Endothelial cell of umbilical vein (primary cell): Measurements from ENCODE around the gene ZNF438. TPM values are rescaled to one million over a fixed set of nuclear protein-coding genes. Genes with fewer than 3 reads are reported as not detected.

Source experiments
- BruUV-seq: library from RNA; stranded (reverse); fragments of 400-500 nt; replicated peaks from 2 replicates; lab custom pipeline; 2021; lab: Mats Ljungman, UMichigan
- CTCF ChIA-PET: fragments of 300-600, 350-600 bp; sonication (Branson Sonifier 250); formaldehyde crosslinking; loops from one replicate; lab custom pipeline; 2021; ENCODE audit warnings: antibody characterized with exemption, inconsistent platforms; lab: Charles Lee
- POLR2A ChIA-PET: fragments of 300-600, 350-600 bp; sonication (Branson Sonifier 250); formaldehyde crosslinking; loops from one replicate; lab custom pipeline; 2021; ENCODE audit warnings: antibody characterized with exemption, inconsistent platforms; lab: Charles Lee
- DNase-seq: peaks from one replicate; pipeline ENCODE4 v3.0.0-alpha.2; 2011; ENCODE audit warnings: low read depth, low spot score
- FAIRE-seq: peaks from 2 replicates; lab custom pipeline; 2011; peaks lifted over from hg19 to GRCh38; lab: Jason Lieb, UNC
- H2AFZ ChIP-seq: 2 replicates; pipeline ENCODE4 v1.6.0; 2012; ENCODE audit warnings: low read depth, low read length, control low read depth, inconsistent platforms
- H3K27ac ChIP-seq: 2 replicates; pipeline ENCODE4 v1.5.1; 2011; ENCODE audit warnings: low read depth, mild to moderate bottlenecking, control low read depth, low read length, moderate library complexity; ENCODE audit not compliant: insufficient read depth
- H3K27me3 ChIP-seq, 2 experiments: 2 replicates each; pipeline versions ENCODE4 v1.6.0 to v1.6.1; 2011; ENCODE audit warnings: low read length in 2 of 2, mixed read lengths in 1 of 2; ENCODE audit not compliant: control insufficient read depth in 2 of 2, insufficient read depth in 2 of 2
- H3K36me3 ChIP-seq, 2 experiments: 2 replicates in 1 of 2; 3 replicates in 1 of 2; pipeline ENCODE4 v1.5.1; 2011; ENCODE audit warnings: low read length in 2 of 2, mild to moderate bottlenecking in 1 of 2, moderate library complexity in 1 of 2; ENCODE audit not compliant: control insufficient read depth in 2 of 2, insufficient read depth in 2 of 2; ENCODE audit errors: extremely low read depth in 1 of 2
- H3K4me1 ChIP-seq: 3 replicates; pipeline ENCODE4 v1.5.1; 2011; ENCODE audit warnings: mild to moderate bottlenecking, low read length; ENCODE audit not compliant: control insufficient read depth, insufficient read depth; ENCODE audit errors: extremely low read depth
- H3K4me2 ChIP-seq: 2 replicates; pipeline ENCODE4 v1.6.1; 2011; ENCODE audit warnings: low read length, control low read depth, mixed read lengths; ENCODE audit not compliant: insufficient read depth
- H3K4me3 ChIP-seq, 3 experiments: fragments of 200-600 bp in 1 of 3; sonication (generic), shearing (Covaris generic) in 1 of 3; replicated peaks in 1 of 3; 2 replicates each; pipeline ENCODE4 v1.5.1; 2011 to 2016; ENCODE audit warnings: control low read depth in 3 of 3, low read length in 3 of 3, mild to moderate bottlenecking in 2 of 3, inconsistent platforms in 1 of 3, low read depth in 1 of 3, moderate library complexity in 1 of 3; ENCODE audit not compliant: insufficient read depth in 1 of 3
- H3K79me2 ChIP-seq: 2 replicates; pipeline ENCODE4 v1.6.0; 2012; ENCODE audit warnings: low read length, inconsistent platforms; ENCODE audit not compliant: control insufficient read depth, insufficient read depth
- H3K9ac ChIP-seq: replicated peaks from 2 replicates; pipeline ENCODE3; 2011; ENCODE audit warnings: low read length, control low read depth; ENCODE audit not compliant: insufficient read depth; ENCODE audit errors: extremely low read depth
- H3K9me1 ChIP-seq: replicated peaks from 3 replicates; pipeline ENCODE4 v1.6.0; 2011; ENCODE audit warnings: mild to moderate bottlenecking, low read length; ENCODE audit not compliant: control insufficient read depth, insufficient read depth; ENCODE audit errors: extremely low read depth
- H3K9me3 ChIP-seq: replicated peaks from 2 replicates; pipeline ENCODE4 v1.5.1; 2012; ENCODE audit warnings: low read length, inconsistent platforms; ENCODE audit not compliant: control insufficient read depth, insufficient read depth
- H4K20me1 ChIP-seq: replicated peaks from 2 replicates; pipeline ENCODE3; 2011; ENCODE audit warnings: mild to moderate bottlenecking, low read length; ENCODE audit not compliant: control insufficient read depth, insufficient read depth; ENCODE audit errors: extremely low read depth
- CTCF ChIP-seq, 2 donors: IDR thresholded peaks; 1 replicate in 1 of 2; 2 replicates in 1 of 2; pipeline ENCODE4 v1.5.1; 2011; ENCODE audit warnings: low read length in 2 of 2, mild to moderate bottlenecking in 2 of 2, moderate library complexity in 2 of 2, control low read depth in 1 of 2, inconsistent platforms in 1 of 2, low read depth in 1 of 2; ENCODE audit not compliant: insufficient read depth in 1 of 2; ENCODE audit errors: extremely low read depth in 1 of 2
- GATA2 ChIP-seq: IDR thresholded peaks from 2 replicates; pipeline ENCODE4 v1.7.0; 2011; ENCODE audit warnings: low read depth, mild to moderate bottlenecking, moderate library complexity, mixed read lengths, low read length; ENCODE audit not compliant: insufficient read length, insufficient read depth
- MYC ChIP-seq: IDR thresholded peaks from one replicate; pipeline ENCODE4 v1.6.1; 2011; ENCODE audit warnings: mild to moderate bottlenecking, low read depth, low read length
- POLR2A ChIP-seq: IDR thresholded peaks from 2 replicates; pipeline ENCODE4 v1.6.1; 2012; ENCODE audit warnings: low read depth, mild to moderate bottlenecking, control low read depth, low read length
- POLR2AphosphoS5 ChIP-seq: IDR thresholded peaks from 2 replicates; pipeline ENCODE4 v1.6.1; 2012; ENCODE audit warnings: low read depth, mild to moderate bottlenecking, control low read depth, low read length, moderate library complexity; ENCODE audit not compliant: insufficient read depth
- dilution Hi-C: fragments of 300-500 bp; cut with MboI; formaldehyde crosslinking; loops from one replicate; pipeline ENCODE4 v1.15.0; 2019; ENCODE audit warnings: low sequenced_read_pairs; ENCODE audit not compliant: extremely low pct_ligation_motif_present
- intact Hi-C: fragments of 100-400 bp; cut with micrococcal nuclease; formaldehyde crosslinking; loops from one replicate; pipeline ENCODE4 v1.10.0; 2022
- polyA plus RNA-seq, 4 experiments: library from polyadenylated mRNA; depleted of rRNA in 3 of 4; stranded (reverse) in 3 of 4; unstranded in 1 of 4; fragments of >200 nt; gene quantifications; 2 replicates each; pipeline versions ENCODE4 v1.2.1 to v1.2.3, GENCODE V29; 2011 to 2012; ENCODE audit warnings: missing spikeins in 1 of 4
- total RNA-seq: library from RNA; stranded (reverse); gene quantifications from 2 replicates; pipeline ENCODE4 v1.2.3, GENCODE V29; 2021
- TF ChIP-seq, protein P1 (sequence below): IDR thresholded peaks from 2 replicates; pipeline ENCODE4 v1.6.1; 2011; ENCODE audit not compliant: insufficient read depth, insufficient read length

ZNF438 gene
- total and polyA plus RNA-seq, 2 donors (not counting 3 experiments of a cell fraction or from before 2014, with no cell fraction given) = 7.2 to 15.1 TPM

- DNase-seq (no peak), FAIRE-seq (no peak)
- Histone ChIP-seq H3K4me2 (no peak overlapping the region), H3K9me3 (no peaks in the 10 kb centered on the region), H2AFZ (no peak overlapping the region), H3K4me3 (no peak overlapping the region), H3K9me1 (no peaks in the 10 kb centered on the region), H4K20me1 (no peaks in the 10 kb centered on the region), H3K9ac (no peak overlapping the region), H3K36me3 (no peaks in the 10 kb centered on the region), H3K27ac (no peak overlapping the region), H3K4me1 (peaks cover 3% of the 10 kb centered on the region), H3K79me2 (no peaks in the 10 kb centered on the region), H3K27me3 (no peaks in the 10 kb centered on the region)
- dilution Hi-C loops = no loop called here
- intact Hi-C loops = no loop called here
- BruUV-seq = no TSS peak
- TF ChIP-seq POLR2AphosphoS5 (no peak), GATA2 (no peak), CTCF (IDR thresholded peaks at IDR 0.05; ENCODE audit: extremely low read depth in 1 of 2, insufficient read depth in 1 of 2, low read depth in 1 of 2, low read length in 2 of 2) (no peak), MYC (no peak), POLR2A (no peak)
- TF ChIP-seq, protein P1, sequence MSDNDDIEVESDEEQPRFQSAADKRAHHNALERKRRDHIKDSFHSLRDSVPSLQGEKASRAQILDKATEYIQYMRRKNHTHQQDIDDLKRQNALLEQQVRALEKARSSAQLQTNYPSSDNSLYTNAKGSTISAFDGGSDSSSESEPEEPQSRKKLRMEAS = no peak
- ChIA-PET POLR2A (no interaction called here), CTCF (no interaction called here)
These were observed 226.6 kb downstream of the ZNF438 start for GRCh38 chr10:30805061-30805460.
